Measurements from ENCODE around the gene LRP5.

The LRP5 gene

GRCh38 chr11:68495872-68496271, 183.5 kb downstream of the LRP5 start:
- no peaks in the 10 kb centered on the region for H3K27me3 Mint-ChIP-seq
- ATAC-seq (no peak), DNase-seq (no peak)
- peaks cover 9% of the 10 kb centered on the region for H3K36me3 Mint-ChIP-seq (ENCODE audit: low read depth)
- peaks cover 76% of the 10 kb centered on the region for H3K4me1 Mint-ChIP-seq
- H3K27ac Mint-ChIP-seq = peak overlapping the region; percentile 46
- no peak overlapping the region for H3K4me3 Mint-ChIP-seq
- H3K9me3 Mint-ChIP-seq = no peaks in the 10 kb centered on the region

DNA sequence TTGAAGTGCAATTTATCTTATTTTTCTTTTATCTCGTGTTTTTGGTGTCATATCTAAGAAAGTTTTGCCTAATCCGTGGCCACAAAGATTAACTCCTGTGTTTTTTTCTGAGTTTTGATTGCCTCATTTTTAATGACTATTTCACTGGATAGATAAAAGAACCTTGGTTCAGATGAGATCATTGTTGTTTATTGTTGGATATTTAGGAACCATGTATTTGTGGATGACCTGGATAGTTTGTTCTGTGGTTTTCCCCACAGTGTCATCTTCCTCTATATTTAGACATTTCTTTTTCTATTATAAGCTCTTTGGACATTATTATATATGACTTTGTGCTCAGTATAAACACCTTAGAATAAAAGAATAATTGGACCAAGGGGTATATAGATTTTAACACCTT, 185.4 kb downstream of the LRP5 start:
- no peak overlapping the region for H3K27ac Mint-ChIP-seq
- peaks cover 2% of the 10 kb centered on the region for H3K36me3 Mint-ChIP-seq (ENCODE audit: low read depth)
- H3K27me3 Mint-ChIP-seq = no peaks in the 10 kb centered on the region
- DNase-seq (no peak), ATAC-seq (no peak)
- no peaks in the 10 kb centered on the region for H3K9me3 Mint-ChIP-seq
- peaks cover 79% of the 10 kb centered on the region for H3K4me1 Mint-ChIP-seq
- no peak overlapping the region for H3K4me3 Mint-ChIP-seq

GRCh38 chr11:68498321-68498720, 185.9 kb downstream of the LRP5 start:
- Mint-ChIP-seq H3K27me3 (no peaks in the 10 kb centered on the region), H3K36me3 (ENCODE audit: low read depth) (peaks cover 2% of the 10 kb centered on the region), H3K27ac (no peak overlapping the region), H3K4me3 (no peak overlapping the region), H3K9me3 (no peaks in the 10 kb centered on the region), H3K4me1 (peaks cover 81% of the 10 kb centered on the region)
- ATAC-seq = no peak
- DNase-seq = no peak
